IMR-90 (cell line): ENCODE results near the gene CTBP2.

ENCODE experiments used
- POLR2A ChIP-seq: IDR thresholded peaks from 2 replicates; pipeline ENCODE4 v1.6.1; 2012; ENCODE audit warnings: mild to moderate bottlenecking, low read depth, low read length
- TF ChIP-seq, protein P1 (sequence below): conservative IDR thresholded peaks from 2 replicates; pipeline ENCODE4 v1.5.1; 2012; ENCODE audit warnings: mild to moderate bottlenecking, low read depth, low read length, improper control_type of control experiment

DNA sequence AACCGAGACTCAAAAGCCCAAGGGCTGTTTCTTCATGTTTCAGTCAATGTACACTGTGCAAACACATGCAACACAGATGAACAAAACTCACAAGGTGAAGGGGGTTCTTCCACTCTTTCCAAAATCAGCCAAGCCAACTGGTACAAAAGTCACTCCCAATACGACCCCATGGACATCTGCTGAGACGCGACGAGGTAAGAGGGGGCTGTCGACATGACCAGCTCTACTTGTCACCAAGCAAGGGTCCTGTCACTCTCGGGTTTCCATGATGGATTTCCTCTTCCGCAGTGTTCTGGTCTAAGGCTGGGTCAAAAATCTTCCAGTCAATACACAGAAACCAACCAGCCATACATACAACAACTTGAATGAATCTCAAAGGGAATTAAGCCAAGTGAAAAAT, 37.8 kb downstream of the CTBP2 start:
- TF ChIP-seq POLR2A: no peak
- TF ChIP-seq, protein P1, sequence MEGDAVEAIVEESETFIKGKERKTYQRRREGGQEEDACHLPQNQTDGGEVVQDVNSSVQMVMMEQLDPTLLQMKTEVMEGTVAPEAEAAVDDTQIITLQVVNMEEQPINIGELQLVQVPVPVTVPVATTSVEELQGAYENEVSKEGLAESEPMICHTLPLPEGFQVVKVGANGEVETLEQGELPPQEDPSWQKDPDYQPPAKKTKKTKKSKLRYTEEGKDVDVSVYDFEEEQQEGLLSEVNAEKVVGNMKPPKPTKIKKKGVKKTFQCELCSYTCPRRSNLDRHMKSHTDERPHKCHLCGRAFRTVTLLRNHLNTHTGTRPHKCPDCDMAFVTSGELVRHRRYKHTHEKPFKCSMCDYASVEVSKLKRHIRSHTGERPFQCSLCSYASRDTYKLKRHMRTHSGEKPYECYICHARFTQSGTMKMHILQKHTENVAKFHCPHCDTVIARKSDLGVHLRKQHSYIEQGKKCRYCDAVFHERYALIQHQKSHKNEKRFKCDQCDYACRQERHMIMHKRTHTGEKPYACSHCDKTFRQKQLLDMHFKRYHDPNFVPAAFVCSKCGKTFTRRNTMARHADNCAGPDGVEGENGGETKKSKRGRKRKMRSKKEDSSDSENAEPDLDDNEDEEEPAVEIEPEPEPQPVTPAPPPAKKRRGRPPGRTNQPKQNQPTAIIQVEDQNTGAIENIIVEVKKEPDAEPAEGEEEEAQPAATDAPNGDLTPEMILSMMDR: no peak
